ENCODE results near the gene PACSIN1. TPM values are rescaled to one million over a fixed set of nuclear protein-coding genes. Genes with fewer than 3 reads are reported as not detected.

PACSIN1 gene
- total RNA-seq, 1 donor from 2014 or later, result 0.11 TPM

DNA sequence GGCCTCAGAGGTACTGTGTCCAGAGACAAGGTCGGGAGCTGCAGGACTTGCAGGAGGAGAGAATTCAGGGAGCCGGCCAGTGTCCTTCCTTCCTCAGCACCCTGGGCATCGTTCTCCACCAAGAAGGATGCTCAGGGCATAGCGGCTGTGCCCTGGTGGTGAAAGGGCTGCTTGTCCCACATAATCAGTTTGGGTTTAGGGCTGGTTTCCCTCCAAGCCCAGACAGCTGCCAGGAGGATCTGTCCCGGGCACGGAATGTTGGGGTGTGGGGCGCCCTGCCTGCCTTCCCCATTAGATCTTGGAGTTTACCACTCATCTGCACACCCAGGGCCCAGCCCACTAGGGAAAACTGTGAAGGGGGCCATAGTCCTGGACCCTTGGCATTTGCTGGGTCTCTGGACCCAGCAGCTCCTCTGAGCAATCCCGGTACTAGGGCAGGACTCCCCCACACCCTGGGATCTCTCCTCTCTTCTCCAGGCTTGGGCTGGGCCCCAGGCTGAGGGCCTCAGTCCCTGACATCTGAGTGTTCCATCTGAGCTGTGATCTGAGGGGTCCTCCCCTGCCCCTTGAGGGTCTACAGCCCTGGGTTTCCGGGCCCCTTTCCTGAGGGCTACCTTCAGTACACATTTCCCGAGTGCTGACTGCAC, 108.9 kb downstream of the PACSIN1 start:
- H3K4me1 Mint-ChIP-seq, result no peaks in the 10 kb centered on the region
- no peak for ATAC-seq (ENCODE audit: low read depth)
- TF ChIP-seq, protein P1, sequence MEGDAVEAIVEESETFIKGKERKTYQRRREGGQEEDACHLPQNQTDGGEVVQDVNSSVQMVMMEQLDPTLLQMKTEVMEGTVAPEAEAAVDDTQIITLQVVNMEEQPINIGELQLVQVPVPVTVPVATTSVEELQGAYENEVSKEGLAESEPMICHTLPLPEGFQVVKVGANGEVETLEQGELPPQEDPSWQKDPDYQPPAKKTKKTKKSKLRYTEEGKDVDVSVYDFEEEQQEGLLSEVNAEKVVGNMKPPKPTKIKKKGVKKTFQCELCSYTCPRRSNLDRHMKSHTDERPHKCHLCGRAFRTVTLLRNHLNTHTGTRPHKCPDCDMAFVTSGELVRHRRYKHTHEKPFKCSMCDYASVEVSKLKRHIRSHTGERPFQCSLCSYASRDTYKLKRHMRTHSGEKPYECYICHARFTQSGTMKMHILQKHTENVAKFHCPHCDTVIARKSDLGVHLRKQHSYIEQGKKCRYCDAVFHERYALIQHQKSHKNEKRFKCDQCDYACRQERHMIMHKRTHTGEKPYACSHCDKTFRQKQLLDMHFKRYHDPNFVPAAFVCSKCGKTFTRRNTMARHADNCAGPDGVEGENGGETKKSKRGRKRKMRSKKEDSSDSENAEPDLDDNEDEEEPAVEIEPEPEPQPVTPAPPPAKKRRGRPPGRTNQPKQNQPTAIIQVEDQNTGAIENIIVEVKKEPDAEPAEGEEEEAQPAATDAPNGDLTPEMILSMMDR (IDR thresholded peaks at IDR 0.05), result no peak
- no peaks in the 10 kb centered on the region for H3K9me3 Mint-ChIP-seq
- H3K27me3 Mint-ChIP-seq, result no peaks in the 10 kb centered on the region
- ChIA-PET CTCF (interaction anchor here (1.4 kb wide), 1 partner anchor 35 kb away, joined by 6 read pairs; no protein-coding TSS in a partner anchor), POLR2A (no interaction called here)
- no peaks in the 10 kb centered on the region for H3K36me3 Mint-ChIP-seq (ENCODE audit: low read depth)
- no peak for DNase-seq
- intact Hi-C loops (cut with micrococcal nuclease), result no loop called here
- H3K4me3 Mint-ChIP-seq, result no peak overlapping the region
- H3K27ac Mint-ChIP-seq, result no peak overlapping the region

DNA sequence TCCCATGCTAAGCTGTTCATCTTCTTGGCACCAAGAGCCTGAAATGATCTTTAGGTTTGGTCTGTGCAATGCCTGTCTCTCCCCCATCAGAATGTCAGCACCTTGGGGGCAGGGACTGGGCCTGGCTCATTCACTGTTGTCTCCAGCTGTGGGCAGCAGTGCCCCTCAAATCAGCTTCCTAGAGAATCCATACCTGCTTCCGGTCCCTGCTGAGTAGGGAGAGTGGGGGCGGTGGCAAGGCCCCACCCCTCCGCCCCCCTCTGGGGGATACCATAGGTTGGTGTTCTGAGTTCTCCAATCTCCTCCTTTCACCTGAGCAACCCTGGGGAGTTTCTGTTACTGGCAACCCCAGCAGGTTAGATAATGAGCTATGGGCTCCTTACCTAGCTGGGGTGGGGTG, 109.5 kb downstream of the PACSIN1 start:
- TF ChIP-seq, protein P1 (IDR thresholded peaks at IDR 0.05), result no peak
- DNase-seq, result no peak
- H3K9me3 Mint-ChIP-seq, result no peaks in the 10 kb centered on the region
- no peaks in the 10 kb centered on the region for H3K4me1 Mint-ChIP-seq
- no peak for ATAC-seq (ENCODE audit: low read depth)
- ChIA-PET POLR2A (no interaction called here), CTCF (interaction anchor here (1.4 kb wide), 1 partner anchor 34 kb away, joined by 6 read pairs; no protein-coding TSS in a partner anchor)
- H3K27ac Mint-ChIP-seq, result no peak overlapping the region
- no peaks in the 10 kb centered on the region for H3K27me3 Mint-ChIP-seq
- H3K36me3 Mint-ChIP-seq (ENCODE audit: low read depth), result no peaks in the 10 kb centered on the region
- no peak overlapping the region for H3K4me3 Mint-ChIP-seq
- intact Hi-C loops (cut with micrococcal nuclease), result no loop called here

DNA sequence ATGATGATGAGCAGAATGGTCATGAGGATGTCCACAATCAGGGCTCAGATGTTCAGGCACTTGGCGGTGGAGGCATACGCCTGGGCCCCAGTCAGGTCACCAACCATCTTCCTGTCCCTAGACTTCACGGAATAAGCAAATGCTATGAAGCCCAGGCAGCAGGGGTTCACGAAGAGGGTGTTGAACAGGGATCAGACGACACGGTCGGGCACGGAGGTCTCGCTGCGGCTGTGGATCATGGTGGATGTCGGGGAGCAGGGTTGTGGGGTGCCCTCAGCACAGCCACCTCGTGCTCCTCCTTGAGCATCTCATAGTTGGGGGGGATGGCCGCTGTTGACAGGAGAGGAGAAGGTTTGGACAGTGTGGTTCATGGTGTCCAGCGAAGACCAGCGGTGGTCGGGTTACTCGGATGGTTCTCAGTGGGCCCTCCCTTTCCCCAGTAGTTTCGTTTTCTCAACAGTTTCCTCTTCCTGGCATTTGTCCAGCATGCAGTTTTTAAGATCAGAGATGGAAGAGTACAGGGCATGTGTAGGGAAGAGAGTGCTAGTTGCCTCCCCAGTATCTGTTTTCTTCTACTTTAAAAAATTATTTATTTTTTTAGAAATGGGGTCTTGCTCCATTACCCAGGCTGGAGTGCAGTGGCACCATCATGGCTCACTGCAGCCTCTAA, 110.5 kb downstream of the PACSIN1 start:
- TF ChIP-seq, protein P1 (IDR thresholded peaks at IDR 0.05), result no peak
- H3K27ac Mint-ChIP-seq, result no peak overlapping the region
- H3K27me3 Mint-ChIP-seq, result no peaks in the 10 kb centered on the region
- POLR2A ChIA-PET, result no interaction called here
- CTCF ChIA-PET, result no interaction called here
- H3K36me3 Mint-ChIP-seq (ENCODE audit: low read depth), result no peaks in the 10 kb centered on the region
- ATAC-seq (ENCODE audit: low read depth) (no peak), DNase-seq (no peak)
- intact Hi-C loops (cut with micrococcal nuclease), result no loop called here
- no peaks in the 10 kb centered on the region for H3K9me3 Mint-ChIP-seq
- H3K4me3 Mint-ChIP-seq, result no peak overlapping the region
- H3K4me1 Mint-ChIP-seq, result no peaks in the 10 kb centered on the region

DNA sequence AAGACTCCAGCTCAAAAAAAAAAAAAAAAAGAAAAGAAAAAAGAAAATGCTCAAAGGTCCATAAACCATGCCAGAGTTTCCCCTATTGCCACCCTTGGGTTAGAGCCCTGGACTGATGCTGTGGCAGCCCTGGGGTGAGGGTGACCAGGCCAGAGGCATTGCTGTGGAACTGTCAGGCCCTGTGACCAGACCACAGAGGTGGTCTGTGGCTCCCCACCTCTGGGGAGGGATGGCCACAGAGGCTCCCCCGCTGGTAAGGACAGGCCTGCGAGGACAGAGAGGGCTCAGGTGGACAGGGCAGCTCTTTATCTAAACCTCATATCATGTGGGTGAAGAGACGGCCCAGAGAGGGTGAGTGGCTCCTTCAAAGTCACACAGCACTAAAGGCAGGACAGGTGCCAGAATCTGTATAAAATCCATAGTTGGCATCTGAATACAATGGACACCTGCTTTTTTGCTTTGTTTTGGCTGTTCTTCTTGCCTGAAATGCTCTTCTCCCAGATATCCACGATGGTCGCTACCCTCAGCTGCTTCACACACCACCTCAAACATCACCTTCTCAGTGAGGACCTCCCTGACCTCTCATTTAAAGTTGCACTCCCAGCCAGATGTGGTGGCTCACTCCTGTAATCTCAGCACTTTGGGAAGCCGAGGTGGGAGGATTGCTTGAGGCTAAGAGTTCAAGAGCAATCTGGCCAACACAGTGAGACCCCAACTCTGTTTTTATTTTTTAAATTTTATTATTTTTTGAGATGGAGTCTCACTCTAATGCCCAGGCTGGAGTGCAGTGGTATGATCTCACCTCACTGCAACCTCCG, 112.8 kb downstream of the PACSIN1 start:
- intact Hi-C loops (cut with micrococcal nuclease), result no loop called here
- POLR2A ChIA-PET, result interaction anchor here (0.6 kb wide), 1 partner anchor 118 kb away, joined by 3 read pairs; the partner anchor contains the start of gene ILRUN
- CTCF ChIA-PET, result no interaction called here
- H3K4me3 Mint-ChIP-seq, result no peak overlapping the region
- no peaks in the 10 kb centered on the region for H3K27me3 Mint-ChIP-seq
- no peaks in the 10 kb centered on the region for H3K9me3 Mint-ChIP-seq
- ATAC-seq (ENCODE audit: low read depth) (no peak), DNase-seq (no peak)
- H3K27ac Mint-ChIP-seq, result no peak overlapping the region
- no peaks in the 10 kb centered on the region for H3K4me1 Mint-ChIP-seq
- H3K36me3 Mint-ChIP-seq (ENCODE audit: low read depth), result peaks cover 6% of the 10 kb centered on the region
- TF ChIP-seq, protein P1 (IDR thresholded peaks at IDR 0.05), result no peak
